NOMO-1 treated with dmso at 0.1 percent for 144 hours (cell line): ENCODE measurements around the gene RUNDC3A.
A peak's percentile ranks its signal among the peaks of the same experiment; 100 is the strongest.
"Not testable (repeated sequence)": the region's sequence is repeated elsewhere in the genome, so short reads cannot be mapped to it uniquely, and the experiment has no call there.

Experiments
- DNase-seq: peaks from one replicate; lab custom pipeline; 2025; ENCODE audit not compliant: unreplicated experiment; lab: John Stamatoyannopoulos, UW

Gene RUNDC3A

DNA sequence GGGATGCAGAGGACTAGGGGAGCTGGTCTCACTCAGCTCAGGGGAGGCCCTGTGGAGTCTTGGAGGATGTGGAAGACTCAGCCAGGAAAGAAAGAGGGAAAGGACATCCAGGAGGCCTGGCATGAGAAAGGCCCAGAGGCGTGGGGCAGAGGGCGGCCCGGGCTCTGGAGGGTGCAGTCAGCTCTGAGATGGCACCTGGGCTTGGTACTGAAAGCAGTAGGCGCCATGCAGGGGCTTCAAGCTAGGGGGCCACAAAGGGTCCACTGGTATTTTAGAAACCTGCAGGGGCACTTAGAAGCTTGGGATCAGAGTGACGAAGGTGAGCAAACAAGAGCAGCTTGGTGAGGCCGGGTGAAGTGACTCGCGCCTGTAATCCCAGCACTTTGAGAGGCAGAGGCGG, 49.7 kb downstream of the RUNDC3A start:
- no peak for DNase-seq

DNA sequence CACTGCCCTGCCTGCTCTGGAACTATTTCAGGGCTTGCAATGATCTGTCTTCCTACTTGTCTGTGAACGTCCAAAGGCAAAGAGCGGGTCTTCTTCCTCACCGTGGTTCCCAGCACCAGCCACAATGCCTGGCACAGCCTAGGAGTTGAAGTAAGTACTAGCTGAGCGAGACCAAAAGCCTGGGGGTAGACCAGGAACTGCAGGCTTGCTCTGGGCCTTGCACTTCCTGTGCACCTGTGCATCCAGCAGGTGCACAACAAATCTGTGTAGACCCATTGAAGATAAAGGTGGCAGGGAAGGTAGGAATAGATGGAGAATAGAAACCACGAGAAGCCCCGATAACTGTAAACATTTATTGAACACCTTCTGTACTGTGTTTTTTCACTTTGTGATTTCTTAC, 50.6 kb downstream of the RUNDC3A start:
- no peak for DNase-seq

DNA sequence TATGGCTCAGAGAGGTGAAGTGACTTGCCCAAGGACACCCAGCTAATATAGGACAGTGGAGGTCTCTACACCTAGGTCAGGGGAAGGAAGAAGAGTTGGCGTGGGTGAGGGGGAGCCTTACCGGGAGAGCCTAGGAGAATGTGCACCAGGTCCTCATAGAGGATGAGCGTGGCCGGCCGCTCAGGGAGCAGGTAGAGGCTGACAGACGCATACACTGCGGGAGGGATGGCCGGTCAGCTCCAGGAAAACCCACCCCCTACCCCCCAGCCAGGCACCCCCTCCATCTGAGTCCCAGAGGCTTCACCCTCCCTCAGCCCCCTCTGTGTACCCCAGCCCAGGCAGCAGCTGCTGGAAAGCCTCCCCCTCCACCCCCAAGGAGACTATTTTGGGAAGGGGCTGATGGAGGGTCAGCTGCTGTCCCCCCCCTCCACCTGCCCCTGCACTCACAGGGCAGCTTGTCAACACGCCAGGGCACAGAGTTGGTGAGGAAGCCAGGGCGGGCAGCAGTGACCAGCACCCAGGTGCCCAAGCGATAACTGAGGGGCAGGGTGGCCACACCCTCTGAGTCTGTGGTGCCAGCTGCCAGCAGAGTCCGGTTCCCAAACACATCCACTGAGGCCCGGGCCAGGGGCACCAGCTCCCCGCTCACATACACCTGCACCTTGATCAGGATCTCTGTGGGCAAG, 51.2 kb downstream of the RUNDC3A start:
- no peak for DNase-seq

DNA sequence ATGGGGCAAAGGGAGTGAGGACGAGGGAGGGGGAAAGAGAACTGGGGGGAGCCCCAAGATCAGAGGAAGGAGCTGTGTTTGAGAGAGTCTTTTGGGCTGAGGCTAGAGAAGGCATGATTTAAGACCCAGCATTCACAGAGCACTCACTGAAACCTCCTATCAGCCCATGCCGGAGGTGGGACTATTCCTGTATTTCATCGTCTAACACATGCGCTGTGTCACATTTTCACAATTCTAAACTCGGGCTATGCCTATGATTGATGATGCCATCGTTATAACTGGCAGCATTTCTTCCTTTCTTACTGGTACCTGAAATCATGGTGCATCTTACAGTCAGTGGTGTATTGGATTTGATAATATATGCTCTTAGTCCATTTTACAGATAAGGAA, 51.7 kb downstream of the RUNDC3A start:
- no peak for DNase-seq

DNA sequence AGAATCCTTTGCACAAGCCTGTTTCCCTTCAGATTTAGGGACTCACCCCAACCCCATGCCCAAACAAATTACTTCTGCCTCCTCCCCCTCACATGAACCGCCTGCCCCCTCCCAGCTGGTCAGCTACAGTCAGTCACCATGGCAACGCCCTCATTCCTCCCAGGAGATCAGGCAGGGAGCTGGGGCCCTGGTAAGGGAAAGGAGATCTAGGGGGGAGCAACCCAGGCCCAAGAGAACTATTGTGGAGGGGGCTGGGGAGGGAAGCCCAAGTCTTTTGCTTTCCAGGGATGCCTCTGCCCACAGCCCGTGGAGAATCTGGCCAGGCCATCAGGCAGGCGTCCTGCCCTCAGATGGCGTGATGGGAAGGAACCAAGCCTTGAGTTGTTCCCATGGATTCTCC, 52.4 kb downstream of the RUNDC3A start:
- DNase-seq: no peak

DNA sequence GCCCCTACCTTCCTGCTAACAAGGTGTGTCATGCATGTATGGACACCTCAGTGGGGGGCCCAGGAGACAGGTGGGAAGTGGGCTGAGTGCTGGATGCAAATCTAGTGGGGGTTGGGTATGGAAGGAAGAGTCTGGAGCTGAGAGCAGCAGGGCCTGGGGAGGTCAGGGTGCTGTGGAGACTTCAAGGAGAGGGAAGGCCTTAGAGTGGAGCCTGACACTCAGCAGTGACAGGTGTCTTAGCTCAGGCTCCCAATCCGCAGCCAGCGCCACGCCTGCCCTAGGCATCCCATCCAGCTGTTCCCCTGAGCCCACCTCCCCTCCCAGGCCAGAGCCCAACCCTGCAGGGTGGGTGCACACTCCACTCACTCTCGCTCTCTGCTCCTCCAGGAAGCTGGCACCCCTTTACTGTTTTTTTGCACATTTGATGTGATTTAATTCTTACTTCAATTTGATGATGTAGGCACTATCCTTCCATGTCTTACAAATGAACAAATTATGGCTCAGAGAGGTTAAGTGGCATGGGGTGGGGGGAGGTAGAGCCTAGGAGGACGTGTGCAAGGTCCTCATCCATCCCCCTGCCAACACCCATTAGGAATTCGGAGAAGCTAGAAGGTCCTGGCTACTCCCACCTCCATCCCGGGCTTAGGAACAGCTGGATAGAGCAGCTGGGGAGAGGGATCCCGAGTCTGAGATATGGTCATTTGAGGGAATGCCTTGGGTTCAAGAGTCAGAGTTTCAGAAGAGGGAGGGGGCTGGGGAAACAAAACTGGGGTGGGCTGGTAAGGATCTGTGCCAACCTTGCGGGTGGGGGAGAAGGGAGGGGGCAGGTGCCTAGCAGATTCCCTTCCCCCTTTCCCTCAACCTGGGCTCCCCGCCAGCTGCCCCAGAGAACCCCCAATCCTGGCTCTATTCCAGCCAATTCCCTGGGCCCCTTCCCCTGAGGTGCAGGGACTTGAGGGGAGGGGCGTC, 53.2 kb downstream of the RUNDC3A start:
- no peak for DNase-seq

DNA sequence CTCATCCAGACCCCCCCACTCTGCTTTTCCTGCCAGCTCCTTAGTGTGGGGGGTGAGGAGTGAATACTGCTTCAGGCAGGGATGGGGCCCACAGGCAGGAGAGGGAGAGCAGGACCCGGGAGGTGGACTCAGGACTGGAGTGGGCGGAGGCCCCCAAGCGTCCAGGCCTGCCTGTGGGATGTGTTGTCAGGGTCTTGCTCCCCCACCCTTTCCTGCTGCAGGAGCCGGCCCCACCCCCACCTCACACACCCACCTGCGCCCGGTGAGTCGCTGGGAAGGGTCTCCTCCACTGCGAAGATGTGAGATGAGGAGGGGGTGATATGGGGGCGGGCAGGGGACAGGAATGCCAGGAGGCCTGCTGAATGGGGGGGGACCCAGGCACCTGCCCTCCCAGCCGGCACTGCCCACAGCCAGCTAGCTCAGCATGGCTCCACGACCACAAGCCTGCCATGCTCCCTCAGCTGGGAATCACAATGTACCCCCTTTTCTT, 54.1 kb downstream of the RUNDC3A start:
- DNase-seq: no peak

DNA sequence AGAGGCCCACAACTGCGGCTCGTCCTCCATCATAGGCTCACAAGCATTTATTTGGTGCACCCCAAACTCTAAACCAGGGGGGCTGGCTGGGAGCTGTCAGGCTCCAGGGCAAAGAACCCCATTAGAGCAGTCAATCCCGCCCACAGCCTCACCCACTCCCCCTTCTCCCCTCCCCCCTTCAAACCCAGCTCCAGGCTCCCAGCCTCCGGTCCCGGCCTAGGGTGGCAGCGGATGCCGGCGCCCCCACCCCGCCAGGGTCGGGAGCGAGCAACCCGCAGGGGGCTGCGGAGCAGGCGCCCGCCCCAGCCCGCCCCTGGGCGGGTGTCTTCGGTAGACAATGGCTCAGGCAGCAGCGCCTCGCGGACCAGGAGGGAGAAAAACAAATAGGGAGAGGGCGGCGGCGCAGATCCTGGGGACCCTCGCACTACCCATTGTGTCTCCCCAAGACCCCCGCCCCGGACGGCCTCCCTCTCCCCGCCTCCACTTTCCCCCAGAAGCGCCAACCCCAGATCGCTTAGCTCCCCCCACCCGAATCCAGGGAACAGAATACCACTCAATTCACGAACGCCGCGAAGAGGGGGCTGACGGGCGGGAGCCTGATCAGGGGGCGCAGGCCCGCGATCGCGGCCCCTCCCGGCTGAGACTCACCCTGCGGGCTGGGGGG, 54.7 kb downstream of the RUNDC3A start:
- DNase-seq: no peak

DNA sequence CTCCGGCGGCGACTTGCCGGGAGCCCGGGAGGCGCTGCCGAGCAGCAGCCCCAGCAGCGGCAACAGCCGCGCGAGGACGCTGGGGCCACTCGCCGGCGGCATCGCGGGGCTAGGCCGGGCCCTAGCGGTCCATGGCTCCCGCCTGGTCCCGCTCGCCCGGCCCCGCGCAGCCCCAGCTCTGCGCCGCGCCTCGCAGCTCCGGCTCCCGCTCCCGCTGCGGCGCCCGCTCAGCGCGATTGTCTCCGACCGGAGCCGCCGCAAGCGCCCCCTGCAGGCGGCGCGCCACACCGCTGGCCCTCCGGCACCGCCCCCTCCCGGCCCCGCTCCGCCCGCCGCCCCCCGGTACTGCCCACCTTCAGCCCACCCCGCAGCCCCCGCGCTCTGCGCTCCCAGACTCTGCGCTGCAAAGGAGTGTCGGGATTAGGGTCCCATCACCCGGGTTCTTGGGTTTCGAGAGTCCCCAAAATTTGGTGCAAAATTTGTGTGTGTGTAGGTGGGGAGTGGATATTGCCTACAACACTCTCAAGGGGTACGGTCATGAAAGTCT, 55.3 kb downstream of the RUNDC3A start, which contains the start of gene FAM171A2:
TSS of gene FAM171A2 (minus strand) at position 241 of the 547 bp plus-strand sequence. CDS start at position 102, 139 bp downstream.
- DNase-seq: peak; percentile 26

DNA sequence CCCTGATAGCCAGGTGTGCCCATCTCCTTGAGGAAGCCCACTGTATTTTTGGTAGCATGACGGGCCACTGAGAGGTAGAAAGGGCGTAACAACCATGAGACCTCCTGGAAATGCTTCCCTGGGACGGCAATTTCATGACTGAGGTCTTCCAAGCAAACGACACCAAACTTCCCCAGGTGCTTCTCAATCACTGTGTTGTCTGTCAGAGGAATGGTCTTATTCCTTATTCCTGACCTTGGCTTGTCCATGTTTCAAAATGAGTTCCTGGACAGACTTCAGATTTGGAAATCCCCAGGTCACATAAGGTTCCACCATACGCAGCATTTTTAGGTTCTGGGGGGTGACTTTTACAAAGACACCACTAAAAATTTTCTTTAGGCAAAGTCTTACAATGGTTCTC, 56.6 kb downstream of the RUNDC3A start:
- DNase-seq: not testable (repeated sequence)

DNA sequence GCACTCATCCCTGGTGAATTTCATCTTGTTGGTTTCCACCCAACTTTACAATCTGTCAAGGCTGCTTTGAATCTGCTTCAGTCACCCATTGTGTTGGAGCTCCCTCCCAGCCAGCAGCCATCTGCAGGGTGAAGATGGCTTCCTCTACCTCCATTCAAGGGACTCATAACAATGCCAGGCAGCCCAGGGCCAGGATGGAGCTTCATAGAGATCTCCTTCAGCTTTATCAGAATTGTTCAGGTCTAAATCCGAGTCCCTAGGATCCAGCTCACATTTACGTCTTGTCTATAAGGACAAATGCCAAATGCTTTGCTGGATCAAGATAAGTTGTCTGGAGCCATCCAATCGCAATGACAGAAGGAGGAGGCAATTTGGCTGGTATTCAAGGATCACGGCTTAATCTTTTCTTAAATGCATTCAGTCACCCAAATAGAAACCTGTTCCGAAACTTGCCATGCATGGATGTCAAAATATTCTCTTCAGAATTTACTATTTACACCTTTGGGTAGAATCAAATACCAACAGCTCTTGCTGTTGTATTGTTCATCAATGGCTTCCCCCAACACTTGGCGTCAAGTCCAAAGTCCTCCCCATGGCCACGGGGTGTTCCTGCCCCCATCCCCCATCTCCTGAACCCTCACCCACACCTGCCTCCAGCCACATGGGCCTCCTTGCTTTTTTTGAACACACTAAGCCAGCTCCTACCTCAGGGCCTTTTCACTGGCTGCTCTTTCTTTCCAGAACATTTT, 59.0 kb downstream of the RUNDC3A start:
- no peak for DNase-seq
